Measurements from ENCODE around the gene PADI1. TPM values are rescaled to one million over a fixed set of nuclear protein-coding genes. Genes with fewer than 3 reads are reported as not detected.

PADI1 gene
- total RNA-seq, 4 donors from 2014 or later = 0.27 to 2.5 (median 2.3) TPM; not detected in 1

DNA sequence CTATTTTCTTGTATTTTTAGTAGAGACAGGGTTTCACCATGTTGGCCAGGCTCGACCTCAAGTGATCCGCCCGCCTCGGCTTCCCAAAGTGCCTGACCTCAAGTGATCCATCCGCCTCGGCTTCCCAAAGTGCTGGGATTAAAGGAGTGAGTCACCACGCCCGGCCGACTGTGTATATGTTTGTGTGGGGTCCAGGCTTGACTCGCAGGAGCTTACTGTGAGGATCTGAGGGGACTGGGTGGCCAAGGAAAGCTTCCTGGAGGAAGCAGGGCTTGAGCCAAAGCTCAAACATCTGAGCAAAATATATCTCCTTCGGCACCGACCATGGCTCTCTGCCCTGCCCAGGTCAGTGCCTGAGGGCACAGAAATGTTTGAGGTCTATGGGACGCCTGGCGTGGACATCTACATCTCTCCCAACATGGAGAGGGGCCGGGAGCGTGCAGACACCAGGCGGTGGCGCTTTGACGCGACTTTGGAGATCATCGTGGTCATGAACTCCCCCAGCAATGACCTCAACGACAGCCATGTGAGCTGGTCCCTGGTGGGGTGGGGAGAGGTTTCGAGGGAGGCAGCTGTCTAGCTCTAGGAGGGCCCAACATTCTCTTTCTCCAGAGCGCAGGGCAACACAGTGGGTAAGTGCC lies 54.4 kb downstream of the PADI1 start:
- H3K4me3 ChIP-seq = no peak overlapping the region
- no peak overlapping the region for H3K27ac ChIP-seq
- H3K4me1 ChIP-seq = no peaks in the 10 kb centered on the region
- H3K27me3 ChIP-seq = peaks cover 72% of the 10 kb centered on the region
- ATAC-seq = no peak
- no CpG with 5 or more reads among the region's 24 CpGs for WGBS, 2 donors (ENCODE audit: low coverage in 1 of 2)
- H3K36me3 ChIP-seq = no peaks in the 10 kb centered on the region
- H3K9me3 ChIP-seq = peaks cover 0 to 17% (median 0%) of the 10 kb centered on the region in 3 donors
- TF ChIP-seq, protein P1, sequence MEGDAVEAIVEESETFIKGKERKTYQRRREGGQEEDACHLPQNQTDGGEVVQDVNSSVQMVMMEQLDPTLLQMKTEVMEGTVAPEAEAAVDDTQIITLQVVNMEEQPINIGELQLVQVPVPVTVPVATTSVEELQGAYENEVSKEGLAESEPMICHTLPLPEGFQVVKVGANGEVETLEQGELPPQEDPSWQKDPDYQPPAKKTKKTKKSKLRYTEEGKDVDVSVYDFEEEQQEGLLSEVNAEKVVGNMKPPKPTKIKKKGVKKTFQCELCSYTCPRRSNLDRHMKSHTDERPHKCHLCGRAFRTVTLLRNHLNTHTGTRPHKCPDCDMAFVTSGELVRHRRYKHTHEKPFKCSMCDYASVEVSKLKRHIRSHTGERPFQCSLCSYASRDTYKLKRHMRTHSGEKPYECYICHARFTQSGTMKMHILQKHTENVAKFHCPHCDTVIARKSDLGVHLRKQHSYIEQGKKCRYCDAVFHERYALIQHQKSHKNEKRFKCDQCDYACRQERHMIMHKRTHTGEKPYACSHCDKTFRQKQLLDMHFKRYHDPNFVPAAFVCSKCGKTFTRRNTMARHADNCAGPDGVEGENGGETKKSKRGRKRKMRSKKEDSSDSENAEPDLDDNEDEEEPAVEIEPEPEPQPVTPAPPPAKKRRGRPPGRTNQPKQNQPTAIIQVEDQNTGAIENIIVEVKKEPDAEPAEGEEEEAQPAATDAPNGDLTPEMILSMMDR (IDR thresholded peaks at IDR 0.05) = no peak
- TF ChIP-seq POLR2A (IDR thresholded peaks at IDR 0.05) = no peak
- TF ChIP-seq POLR2AphosphoS5 (IDR thresholded peaks at IDR 0.05) = no peak
- no peak for TF ChIP-seq EP300 (IDR thresholded peaks at IDR 0.05)

DNA sequence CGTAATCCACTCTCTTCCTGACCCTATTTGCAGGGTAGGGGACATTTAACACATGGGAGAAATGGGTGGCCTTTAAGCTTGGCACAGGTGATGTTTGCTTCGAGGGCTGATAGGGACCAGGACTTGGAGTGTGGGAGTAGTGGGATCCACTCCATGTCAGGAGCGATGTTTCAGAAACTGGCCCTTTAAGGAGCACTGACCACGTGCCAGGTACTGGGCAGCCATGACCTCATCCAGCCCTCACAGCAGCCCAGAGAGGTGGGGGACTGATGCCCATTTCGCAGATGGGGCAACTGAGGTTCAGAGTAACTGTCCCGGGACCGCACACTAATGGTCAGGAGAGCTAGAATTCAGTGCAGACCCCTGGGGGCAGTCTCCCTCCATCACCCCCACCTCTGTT lies 55.3 kb downstream of the PADI1 start:
- no peak overlapping the region for H3K27ac ChIP-seq
- no peaks in the 10 kb centered on the region for H3K4me1 ChIP-seq
- peaks cover 0 to 17% (median 0%) of the 10 kb centered on the region in 3 donors for H3K9me3 ChIP-seq
- WGBS, 2 donors (ENCODE audit: low coverage in 1 of 2) = 80 to 100% methylated on average over 1 to 2 of the region's 7 CpGs
- no peaks in the 10 kb centered on the region for H3K36me3 ChIP-seq
- H3K4me3 ChIP-seq = no peak overlapping the region
- peaks cover 66% of the 10 kb centered on the region for H3K27me3 ChIP-seq
- no peak for ATAC-seq
- TF ChIP-seq, protein P1 (IDR thresholded peaks at IDR 0.05) = no peak
- no peak for TF ChIP-seq EP300 (IDR thresholded peaks at IDR 0.05)
- no peak for TF ChIP-seq POLR2A (IDR thresholded peaks at IDR 0.05)
- no peak for TF ChIP-seq POLR2AphosphoS5 (IDR thresholded peaks at IDR 0.05)

DNA sequence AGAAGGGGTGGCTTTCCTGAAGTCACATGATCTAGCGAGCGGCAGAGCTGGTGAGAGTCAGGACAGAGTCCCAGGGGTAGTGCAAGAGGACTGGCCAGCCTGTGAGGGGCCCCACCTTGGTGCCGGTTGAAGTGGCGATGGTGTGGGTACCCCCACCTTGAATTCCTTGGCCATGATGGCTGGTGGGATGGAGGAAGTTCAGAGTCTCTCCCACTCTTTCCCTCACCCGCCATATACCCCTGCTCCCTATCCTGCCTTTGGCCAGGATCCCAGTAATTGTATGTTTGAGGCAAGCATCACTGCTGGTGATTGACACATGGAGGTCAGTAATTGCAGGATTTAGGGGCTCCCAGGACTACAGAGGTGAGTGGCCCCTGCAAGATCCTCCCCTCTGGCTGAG lies 55.8 kb downstream of the PADI1 start:
- Histone ChIP-seq H3K27ac (no peak overlapping the region), H3K36me3 (no peaks in the 10 kb centered on the region), H3K27me3 (peaks cover 61% of the 10 kb centered on the region), H3K4me3 (no peak overlapping the region), H3K4me1 (no peaks in the 10 kb centered on the region), H3K9me3 (peaks cover 0 to 17% (median 0%) of the 10 kb centered on the region in 3 donors)
- no peak for ATAC-seq
- 84% methylated on average over 4 of the region's 5 CpGs; no CpG with 5 or more reads in 1 of the 2 donors for WGBS, 2 donors (ENCODE audit: low coverage in 1 of 2)
- TF ChIP-seq POLR2A (IDR thresholded peaks at IDR 0.05) (no peak), EP300 (IDR thresholded peaks at IDR 0.05) (no peak), POLR2AphosphoS5 (IDR thresholded peaks at IDR 0.05) (no peak)
- TF ChIP-seq, protein P1 (IDR thresholded peaks at IDR 0.05) = no peak

DNA sequence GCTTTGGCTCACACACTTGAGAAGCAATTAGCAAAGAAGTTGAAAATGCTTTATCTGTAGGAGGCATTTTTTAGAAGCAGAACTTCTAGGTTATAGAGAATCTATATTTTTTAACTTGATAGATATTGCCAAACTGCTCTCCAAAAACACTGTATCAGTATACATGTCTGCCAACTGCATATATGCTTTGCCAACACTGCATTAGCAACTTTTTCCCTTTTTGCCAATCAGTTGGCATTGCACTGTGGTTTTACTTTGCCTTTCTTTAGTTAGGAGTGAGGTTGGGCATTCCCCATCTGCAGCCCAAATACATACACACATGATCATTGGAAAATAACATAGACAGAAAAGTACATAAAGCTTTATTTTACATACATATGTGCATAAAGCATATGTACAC lies 59.0 kb downstream of the PADI1 start:
- Histone ChIP-seq H3K27ac (no peak overlapping the region), H3K36me3 (no peaks in the 10 kb centered on the region), H3K9me3 (peaks cover 0 to 17% (median 0%) of the 10 kb centered on the region in 3 donors), H3K4me3 (no peak overlapping the region), H3K4me1 (no peaks in the 10 kb centered on the region), H3K27me3 (peaks cover 35% of the 10 kb centered on the region)
- TF ChIP-seq EP300 (IDR thresholded peaks at IDR 0.05) (no peak), POLR2AphosphoS5 (IDR thresholded peaks at IDR 0.05) (no peak), POLR2A (IDR thresholded peaks at IDR 0.05) (no peak)
- TF ChIP-seq, protein P1 (IDR thresholded peaks at IDR 0.05) = no peak
- no peak for ATAC-seq

DNA sequence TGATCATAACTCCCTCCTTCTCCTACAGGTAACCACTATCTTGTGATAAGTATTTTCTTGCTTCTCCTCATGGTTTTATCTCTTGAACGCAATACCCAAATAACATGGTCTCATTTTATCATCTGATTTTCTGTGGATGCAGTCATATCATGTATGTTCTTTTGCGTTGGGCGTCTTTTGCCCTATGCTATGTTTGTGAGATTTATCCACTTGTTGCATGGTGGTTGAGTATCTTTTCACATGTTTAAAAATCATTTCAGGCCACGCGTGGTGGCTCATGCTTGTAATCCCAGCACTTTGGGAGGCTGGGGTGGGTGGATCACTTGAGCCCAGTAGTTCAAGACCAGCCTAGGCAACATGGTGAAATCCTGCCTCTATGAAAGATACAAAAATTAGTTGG lies 59.5 kb downstream of the PADI1 start:
- no peak for TF ChIP-seq POLR2AphosphoS5 (IDR thresholded peaks at IDR 0.05)
- TF ChIP-seq, protein P1 (IDR thresholded peaks at IDR 0.05) = no peak
- no peak for TF ChIP-seq POLR2A (IDR thresholded peaks at IDR 0.05)
- TF ChIP-seq EP300 (IDR thresholded peaks at IDR 0.05) = no peak
- Histone ChIP-seq H3K4me1 (no peaks in the 10 kb centered on the region), H3K27ac (no peak overlapping the region), H3K4me3 (no peak overlapping the region), H3K36me3 (no peaks in the 10 kb centered on the region), H3K9me3 (peaks cover 0 to 17% (median 0%) of the 10 kb centered on the region in 3 donors), H3K27me3 (peaks cover 30% of the 10 kb centered on the region)
- no peak for ATAC-seq
- WGBS, 2 donors (ENCODE audit: low coverage in 1 of 2) = 90 to 97% methylated on average over 3 to 5 of the region's 5 CpGs
